Measurements from ENCODE around the gene TLK1.

DNA sequence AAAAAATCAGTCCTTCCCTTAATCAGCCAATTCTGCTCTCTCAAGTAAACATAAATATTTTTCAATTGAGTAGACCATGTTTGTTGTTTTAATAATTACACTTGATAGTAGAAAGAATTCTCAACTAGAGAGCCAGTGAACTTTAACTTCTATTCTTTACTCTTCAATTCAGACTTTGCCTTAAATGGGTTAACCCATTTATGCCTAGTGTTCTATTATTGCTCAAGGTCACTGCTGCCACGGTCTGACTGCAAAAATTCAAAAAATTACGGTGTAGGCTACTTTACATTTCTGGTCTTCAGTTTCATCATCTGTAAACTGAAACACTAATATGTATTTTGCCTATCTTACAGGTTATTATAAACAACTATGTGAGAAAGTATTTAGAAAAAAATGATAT is 103.1 kb downstream of the TLK1 start:
- TF ChIP-seq, protein P1, sequence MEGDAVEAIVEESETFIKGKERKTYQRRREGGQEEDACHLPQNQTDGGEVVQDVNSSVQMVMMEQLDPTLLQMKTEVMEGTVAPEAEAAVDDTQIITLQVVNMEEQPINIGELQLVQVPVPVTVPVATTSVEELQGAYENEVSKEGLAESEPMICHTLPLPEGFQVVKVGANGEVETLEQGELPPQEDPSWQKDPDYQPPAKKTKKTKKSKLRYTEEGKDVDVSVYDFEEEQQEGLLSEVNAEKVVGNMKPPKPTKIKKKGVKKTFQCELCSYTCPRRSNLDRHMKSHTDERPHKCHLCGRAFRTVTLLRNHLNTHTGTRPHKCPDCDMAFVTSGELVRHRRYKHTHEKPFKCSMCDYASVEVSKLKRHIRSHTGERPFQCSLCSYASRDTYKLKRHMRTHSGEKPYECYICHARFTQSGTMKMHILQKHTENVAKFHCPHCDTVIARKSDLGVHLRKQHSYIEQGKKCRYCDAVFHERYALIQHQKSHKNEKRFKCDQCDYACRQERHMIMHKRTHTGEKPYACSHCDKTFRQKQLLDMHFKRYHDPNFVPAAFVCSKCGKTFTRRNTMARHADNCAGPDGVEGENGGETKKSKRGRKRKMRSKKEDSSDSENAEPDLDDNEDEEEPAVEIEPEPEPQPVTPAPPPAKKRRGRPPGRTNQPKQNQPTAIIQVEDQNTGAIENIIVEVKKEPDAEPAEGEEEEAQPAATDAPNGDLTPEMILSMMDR (IDR thresholded peaks at IDR 0.05): no peak
- TF ChIP-seq ZFX (IDR thresholded peaks at IDR 0.05; ENCODE audit: borderline replicate concordance): no peak

Measured in 22Rv1 (cell line).